GM12865 (cell line): Measurements from ENCODE around the gene ELP4.

Experiments used
- DNase-seq: peaks from one replicate; pipeline ENCODE4 v3.0.0; 2010; ENCODE audit warnings: low read depth
- H3K4me3 ChIP-seq: 2 replicates; pipeline ENCODE4 v1.5.1; 2011; ENCODE audit warnings: mild to moderate bottlenecking, low read depth, low read length, control low read depth
- TF ChIP-seq, protein P1 (sequence below): IDR thresholded peaks from 2 replicates; pipeline ENCODE4 v1.5.1; 2011; ENCODE audit warnings: low read length, control low read depth, low read depth, inconsistent platforms; ENCODE audit not compliant: insufficient read depth; ENCODE audit errors: missing control alignments

ELP4 gene

DNA sequence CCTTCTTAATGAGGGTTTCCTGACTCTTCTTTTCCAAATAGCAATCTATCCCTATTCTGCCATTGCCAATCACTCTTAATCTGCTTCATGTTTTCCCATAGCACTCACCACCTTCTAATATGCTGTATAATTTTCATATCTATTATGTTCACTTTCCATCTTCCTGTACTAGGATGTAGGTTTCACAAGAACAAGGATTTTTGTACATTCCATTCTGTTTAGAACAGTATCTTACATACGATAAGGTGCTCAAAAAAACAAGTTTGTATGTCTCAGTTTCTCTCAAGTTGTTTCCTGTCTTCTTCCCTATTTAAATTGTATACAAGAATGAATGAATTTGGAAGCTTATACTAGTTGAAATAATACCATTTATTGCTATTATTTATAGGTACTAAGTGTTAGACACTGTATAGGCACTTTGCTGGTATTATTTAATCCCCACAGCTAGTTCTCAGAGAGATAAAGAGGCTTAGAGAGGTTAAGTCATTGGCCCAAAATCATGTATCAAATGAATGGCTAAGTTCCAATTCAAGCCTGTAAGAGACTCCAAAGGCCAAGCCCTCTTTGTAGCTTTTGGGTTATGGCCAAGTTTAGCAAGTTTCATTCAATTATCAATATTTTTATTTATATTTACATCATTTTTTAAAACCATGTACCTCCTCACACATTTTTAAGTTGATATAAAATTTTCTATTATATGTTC, 166.9 kb downstream of the ELP4 start:
- H3K4me3 ChIP-seq = no peak overlapping the region
- TF ChIP-seq, protein P1, sequence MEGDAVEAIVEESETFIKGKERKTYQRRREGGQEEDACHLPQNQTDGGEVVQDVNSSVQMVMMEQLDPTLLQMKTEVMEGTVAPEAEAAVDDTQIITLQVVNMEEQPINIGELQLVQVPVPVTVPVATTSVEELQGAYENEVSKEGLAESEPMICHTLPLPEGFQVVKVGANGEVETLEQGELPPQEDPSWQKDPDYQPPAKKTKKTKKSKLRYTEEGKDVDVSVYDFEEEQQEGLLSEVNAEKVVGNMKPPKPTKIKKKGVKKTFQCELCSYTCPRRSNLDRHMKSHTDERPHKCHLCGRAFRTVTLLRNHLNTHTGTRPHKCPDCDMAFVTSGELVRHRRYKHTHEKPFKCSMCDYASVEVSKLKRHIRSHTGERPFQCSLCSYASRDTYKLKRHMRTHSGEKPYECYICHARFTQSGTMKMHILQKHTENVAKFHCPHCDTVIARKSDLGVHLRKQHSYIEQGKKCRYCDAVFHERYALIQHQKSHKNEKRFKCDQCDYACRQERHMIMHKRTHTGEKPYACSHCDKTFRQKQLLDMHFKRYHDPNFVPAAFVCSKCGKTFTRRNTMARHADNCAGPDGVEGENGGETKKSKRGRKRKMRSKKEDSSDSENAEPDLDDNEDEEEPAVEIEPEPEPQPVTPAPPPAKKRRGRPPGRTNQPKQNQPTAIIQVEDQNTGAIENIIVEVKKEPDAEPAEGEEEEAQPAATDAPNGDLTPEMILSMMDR = no peak
- no peak for DNase-seq

DNA sequence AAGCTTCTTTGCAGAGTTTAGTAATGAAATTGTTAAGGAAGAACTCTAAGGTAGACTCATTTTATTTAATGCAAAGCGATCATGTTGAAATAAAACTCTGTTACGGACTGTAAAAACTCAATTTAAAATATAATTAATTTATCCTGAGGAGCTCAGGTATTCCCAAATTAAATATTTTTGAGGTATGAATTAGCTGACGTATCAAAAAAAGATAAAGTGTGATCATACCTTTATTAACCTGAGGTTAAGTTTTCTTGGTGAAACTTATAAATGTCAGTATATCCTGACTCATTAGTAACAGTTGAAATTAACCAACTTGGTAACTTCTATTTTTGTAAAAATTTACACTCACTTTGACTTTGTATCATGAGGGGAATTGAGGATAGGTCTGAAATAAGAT, 171.2 kb downstream of the ELP4 start:
- no peak for DNase-seq
- no peak overlapping the region for H3K4me3 ChIP-seq
- TF ChIP-seq, protein P1 = no peak

- H3K4me3 ChIP-seq = no peak overlapping the region
- TF ChIP-seq, protein P1 = no peak
- no peak for DNase-seq
Measured at GRCh38 chr11:31687256-31687655, 177.7 kb downstream of the ELP4 start.

DNA sequence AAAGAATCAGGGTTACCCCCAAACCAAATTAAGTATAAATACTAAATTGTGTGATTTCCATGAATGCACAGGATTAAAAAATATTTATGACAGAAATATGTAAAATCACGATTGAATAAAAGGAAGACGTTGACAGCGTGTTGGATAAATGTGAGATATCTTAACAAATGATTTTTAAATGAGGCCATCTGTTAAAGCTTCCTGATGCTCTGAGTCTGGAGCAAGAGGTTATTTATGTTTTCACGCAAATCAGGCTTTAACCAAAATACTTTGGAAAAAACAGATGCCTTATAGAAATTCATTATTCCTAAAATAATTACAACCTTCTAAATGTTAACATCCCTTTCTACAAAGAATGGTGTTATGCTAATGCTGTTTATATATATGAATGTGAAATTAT, 178.3 kb downstream of the ELP4 start:
- no peak overlapping the region for H3K4me3 ChIP-seq
- no peak for DNase-seq
- TF ChIP-seq, protein P1 = no peak

DNA sequence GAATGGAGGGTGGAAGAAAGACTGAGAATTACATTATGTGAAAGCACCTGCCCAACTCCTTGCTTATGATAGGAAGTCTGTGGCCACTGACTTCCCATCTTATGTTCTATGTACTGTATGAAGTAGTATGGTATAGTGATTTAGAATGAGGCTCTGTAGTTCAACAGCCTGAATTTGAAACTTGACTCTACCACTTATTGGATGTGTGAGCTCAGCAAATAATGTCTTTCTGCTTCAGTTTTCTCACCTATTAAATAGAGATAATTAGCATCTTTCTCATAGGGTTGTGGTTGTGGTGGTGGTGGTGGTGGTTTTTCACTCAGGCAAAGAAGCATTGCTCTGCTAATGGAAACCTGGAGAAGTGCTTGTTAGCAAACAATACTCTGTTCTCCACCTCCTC, 180.0 kb downstream of the ELP4 start:
- no peak overlapping the region for H3K4me3 ChIP-seq
- DNase-seq = no peak

GRCh38 chr11:31690041-31690440, 180.5 kb downstream of the ELP4 start:
- TF ChIP-seq, protein P1 = no peak
- no peak overlapping the region for H3K4me3 ChIP-seq
- DNase-seq = no peak

More for the DNA sequence above, 180.0 kb downstream of the ELP4 start:
- TF ChIP-seq, protein P1 = no peak

GRCh38 chr11:31690516-31690915, 180.9 kb downstream of the ELP4 start:
- DNase-seq = no peak
- no peak overlapping the region for H3K4me3 ChIP-seq
- TF ChIP-seq, protein P1 = no peak
